HG03457 (cell line): ENCODE results near the gene DYNLT5.
"Not testable (repeated sequence)": the region's sequence is repeated elsewhere in the genome, so short reads cannot be mapped to it uniquely, and the experiment has no call there.

Experiments
- ATAC-seq: cut with Tn5 transposase; IDR thresholded peaks from one replicate; pipeline ENCODE4 v1.9.1; 2021; ENCODE audit warnings: moderate number of reproducible peaks; ENCODE audit not compliant: unreplicated experiment

The DYNLT5 gene

GRCh38 chr1:66752000-66752592 is at the start of gene DYNLT5:
DYNLT5 (plus strand) TSS chr1:66752459; CDS start chr1:66754659, 2,200 bp downstream.
- ATAC-seq = no peak

- no peak for ATAC-seq
Measured at GRCh38 chr1:66704177-66704875, 47.9 kb upstream of the DYNLT5 start.

GRCh38 chr1:66705110-66705509 is 47.1 kb upstream of the DYNLT5 start:
- ATAC-seq = no peak

GRCh38 chr1:66711420-66711819 is 40.8 kb upstream of the DYNLT5 start:
- ATAC-seq = no peak

GRCh38 chr1:66712839-66713238 is 39.4 kb upstream of the DYNLT5 start:
- no peak for ATAC-seq

- ATAC-seq = no peak
Measured at GRCh38 chr1:66723985-66724384, 28.3 kb upstream of the DYNLT5 start.

GRCh38 chr1:66725885-66726665 is 26.2 kb upstream of the DYNLT5 start:
- no peak for ATAC-seq

- ATAC-seq = no peak
Measured at GRCh38 chr1:66728021-66728420, 24.2 kb upstream of the DYNLT5 start.

GRCh38 chr1:66728716-66729115 is 23.5 kb upstream of the DYNLT5 start:
- ATAC-seq = not testable (repeated sequence)

GRCh38 chr1:66729119-66729518 is 23.1 kb upstream of the DYNLT5 start:
- no peak for ATAC-seq

- no peak for ATAC-seq
Measured at GRCh38 chr1:66729523-66729922, 22.7 kb upstream of the DYNLT5 start.

- no peak for ATAC-seq
Measured at GRCh38 chr1:66730462-66730861, 21.8 kb upstream of the DYNLT5 start.

GRCh38 chr1:66731170-66731865 is 20.9 kb upstream of the DYNLT5 start:
- ATAC-seq = peak; percentile 55

GRCh38 chr1:66732407-66733166 is 19.7 kb upstream of the DYNLT5 start:
- ATAC-seq = no peak

GRCh38 chr1:66733348-66734017 is 18.8 kb upstream of the DYNLT5 start:
- no peak for ATAC-seq

- not testable (repeated sequence) for ATAC-seq
Measured at GRCh38 chr1:66734531-66734930, 17.7 kb upstream of the DYNLT5 start.

GRCh38 chr1:66737836-66738235 is 14.4 kb upstream of the DYNLT5 start:
- ATAC-seq = no peak

GRCh38 chr1:66739401-66740157 is 12.7 kb upstream of the DYNLT5 start:
- no peak for ATAC-seq

GRCh38 chr1:66745451-66745850 is 6.8 kb upstream of the DYNLT5 start:
- no peak for ATAC-seq
